Activated CD4-positive, alpha-beta T cell treated with anti-CD3 and anti-CD28 coated beads, Interleukin-2, amount 50 U/mL, for 4 hours (primary cell): ENCODE data around the gene LCN10.
"Not testable (repeated sequence)": the region's sequence is repeated elsewhere in the genome, so short reads cannot be mapped to it uniquely, and the experiment has no call there.

Experiments
- DNase-seq, 2 experiments: peaks; one replicate each; pipeline ENCODE4 v3.0.0-alpha.2; 2020

LCN10 gene

DNA sequence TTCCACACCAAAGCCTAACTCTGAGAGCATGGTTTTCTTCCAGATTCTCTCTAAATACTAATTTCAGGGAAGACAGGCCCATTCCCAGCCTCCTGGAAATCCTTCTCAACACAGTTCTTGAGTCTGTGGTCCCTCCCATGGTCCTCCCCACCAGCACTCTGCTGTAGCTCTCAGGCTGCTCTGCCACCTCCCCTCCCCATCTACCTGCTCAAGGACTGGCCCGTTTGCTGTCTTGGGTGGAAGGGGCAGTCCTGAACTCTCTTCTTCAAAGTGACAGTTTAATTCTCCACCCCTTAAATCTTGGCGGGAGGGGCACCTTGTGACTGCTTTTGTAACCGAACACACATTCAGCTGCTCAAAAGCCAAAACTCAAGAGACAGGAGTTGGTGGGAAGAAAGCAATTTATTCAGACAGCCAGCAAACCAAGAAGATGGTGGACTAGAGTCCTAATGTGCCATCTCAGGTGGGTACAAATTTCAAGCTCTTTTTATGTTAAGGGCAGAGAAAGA, 29.2 kb upstream of the LCN10 start:
- DNase-seq: no peak

DNA sequence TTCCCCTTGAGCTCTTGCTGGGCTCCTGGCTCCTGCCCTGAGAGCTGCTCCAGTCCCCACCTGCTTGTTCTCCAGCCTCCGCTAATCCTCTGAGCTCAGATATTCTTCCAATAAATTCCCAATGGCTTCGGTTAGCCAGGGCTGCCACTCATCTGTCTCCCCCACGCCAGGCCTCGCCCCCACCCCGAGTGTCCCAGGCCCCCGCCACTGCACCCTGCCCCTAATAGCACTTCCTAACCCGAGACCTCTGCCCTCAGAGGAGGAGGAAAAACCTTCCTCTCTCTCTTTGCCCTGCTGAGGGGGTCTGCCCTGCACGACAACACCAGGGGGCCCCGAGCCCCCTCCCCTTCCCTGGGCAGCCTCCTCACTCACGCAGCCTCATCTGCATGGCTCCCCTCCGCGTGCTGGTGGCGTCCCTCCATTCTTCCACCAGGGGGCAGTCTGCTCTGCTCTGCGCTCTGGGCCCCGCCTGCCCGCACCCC, 27.0 kb upstream of the LCN10 start:
- DNase-seq: peak; percentile 41

DNA sequence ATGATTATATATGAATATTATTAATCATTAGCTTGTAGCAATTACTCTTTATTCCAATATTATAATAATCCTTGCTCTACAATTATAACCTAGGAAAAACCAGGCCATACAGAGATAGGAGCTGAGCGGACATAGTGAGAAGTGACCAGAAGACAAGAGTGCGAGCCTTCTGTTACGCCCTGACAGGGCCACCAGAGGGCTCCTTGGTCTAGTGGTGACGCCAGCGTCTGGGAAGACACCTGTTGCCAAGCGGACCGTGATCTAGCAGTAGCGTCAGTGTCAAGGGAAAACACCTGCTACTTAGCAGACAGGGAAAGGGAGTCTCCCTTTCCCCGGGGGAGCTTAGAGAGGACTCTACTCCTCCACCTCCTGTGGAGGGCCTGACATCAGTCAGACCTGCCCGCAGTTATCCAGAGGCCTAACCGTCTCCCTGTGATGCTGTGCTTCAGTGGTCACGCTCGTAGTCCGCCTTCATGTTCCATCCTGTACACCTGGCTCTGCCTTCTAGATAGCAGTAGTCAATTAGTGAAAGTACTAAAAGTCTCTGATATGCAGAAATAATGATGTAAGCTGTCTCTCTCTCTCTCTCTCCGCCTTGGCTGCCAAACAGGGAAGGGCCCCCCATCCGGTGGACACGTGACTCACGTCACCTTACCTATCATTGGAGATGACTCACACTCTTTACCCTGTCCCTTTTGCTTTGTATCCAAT, 23.8 kb upstream of the LCN10 start:
- DNase-seq: peak; percentile 24

DNA sequence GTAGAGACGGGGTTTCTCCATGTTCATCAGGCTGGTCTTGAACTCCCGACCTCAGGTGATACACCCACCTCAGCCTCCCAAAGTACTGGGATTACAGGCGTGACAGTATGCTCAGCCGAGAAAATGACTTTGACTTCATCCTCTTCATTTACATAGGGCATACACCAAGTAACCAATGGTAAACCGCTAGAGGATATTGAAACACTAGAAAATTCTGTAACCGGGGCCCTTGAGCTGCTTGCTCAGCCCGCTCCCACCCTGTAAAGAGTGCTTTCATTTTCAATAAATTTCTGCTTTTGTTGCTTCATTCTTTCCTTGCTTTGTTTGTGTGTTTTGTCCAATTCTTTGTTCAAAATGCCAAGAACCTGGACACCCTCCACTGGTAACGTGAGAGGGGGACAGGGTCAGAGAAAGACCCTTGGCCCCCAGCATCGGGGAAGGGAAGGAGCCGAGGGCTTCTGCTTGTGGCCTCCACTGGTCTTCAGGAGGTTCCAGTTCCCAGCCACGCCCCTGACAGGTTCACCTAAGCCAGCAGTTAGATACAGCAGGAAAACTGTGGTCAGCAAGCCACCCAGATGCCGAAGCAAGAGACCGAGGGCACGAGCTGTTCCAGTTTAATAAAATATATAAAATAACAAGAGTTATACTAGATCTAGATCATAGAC, 23.1 kb upstream of the LCN10 start:
- DNase-seq: not testable (repeated sequence)

DNA sequence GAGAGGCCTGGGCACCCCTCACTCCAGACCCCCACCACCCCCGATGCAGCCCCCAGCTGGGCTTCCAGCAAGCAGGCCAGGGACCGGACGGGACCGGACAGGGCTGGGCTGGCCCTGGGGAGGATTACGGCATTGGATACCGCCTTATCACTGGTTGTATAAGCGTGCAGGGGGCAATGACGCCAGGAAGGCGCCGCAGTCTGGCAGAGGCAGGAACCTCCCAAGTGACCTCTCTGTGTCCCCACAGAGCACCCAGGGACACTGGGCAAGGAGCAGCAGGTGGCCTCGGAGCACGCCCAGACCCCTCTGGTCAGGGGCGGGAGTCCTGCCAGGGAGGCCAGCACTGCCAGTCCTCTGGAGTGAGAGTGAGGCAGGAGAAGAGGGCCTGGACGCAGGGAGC, 22.3 kb upstream of the LCN10 start:
- DNase-seq: no peak

DNA sequence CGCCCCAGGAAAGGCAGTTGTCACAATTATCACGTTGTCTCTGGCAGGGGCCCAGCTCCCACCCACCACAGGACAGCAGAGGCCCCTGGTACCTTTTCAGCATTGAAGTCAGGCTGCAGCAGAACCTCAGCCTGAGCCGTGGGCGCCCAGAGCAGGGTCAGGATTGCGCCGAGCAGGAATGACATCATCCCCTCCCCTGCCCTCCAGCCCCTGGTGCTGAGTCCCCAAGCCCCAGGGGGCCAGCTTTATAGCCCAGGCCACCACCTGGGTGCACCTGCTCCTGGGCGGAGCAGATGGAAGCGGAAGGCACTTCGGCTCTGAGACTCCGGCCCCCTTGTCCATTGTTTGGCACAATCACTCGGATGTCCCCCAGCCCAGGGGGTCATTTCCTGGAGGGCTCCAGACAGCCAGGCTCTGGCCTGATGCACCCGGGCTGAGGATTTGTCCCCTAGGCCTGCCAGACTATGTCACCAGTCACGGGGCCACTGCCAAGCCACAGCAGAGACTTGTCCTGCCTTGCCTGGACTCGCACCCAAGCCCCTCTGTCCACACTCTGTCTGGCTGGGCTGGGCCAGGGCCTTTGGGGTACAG, 21.7 kb upstream of the LCN10 start, which contains the start of gene LCN15:
Gene LCN15 (minus strand): TSS at position 218 of the 591 bp plus-strand sequence. CDS start 30 bp downstream, at position 188.
- no peak for DNase-seq

DNA sequence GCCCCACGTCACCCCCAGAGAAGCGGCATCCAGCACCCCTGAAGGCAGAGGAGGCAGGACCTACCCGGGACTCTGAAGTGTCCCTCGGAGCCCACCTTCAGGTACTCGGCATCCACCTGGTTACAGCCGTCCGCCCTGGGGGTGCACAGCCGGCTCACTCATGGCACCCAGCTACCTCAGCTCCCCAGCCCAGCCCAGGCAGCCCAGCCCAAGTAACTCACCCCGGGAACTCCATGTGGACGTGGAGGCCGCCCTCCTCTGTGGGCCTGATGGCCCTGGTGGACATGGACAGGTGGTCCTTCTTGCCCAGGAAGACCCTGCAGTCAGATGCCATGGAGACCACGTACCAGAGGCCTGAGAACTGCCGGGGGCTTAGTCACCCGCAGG, 20.9 kb upstream of the LCN10 start:
- no peak for DNase-seq

DNA sequence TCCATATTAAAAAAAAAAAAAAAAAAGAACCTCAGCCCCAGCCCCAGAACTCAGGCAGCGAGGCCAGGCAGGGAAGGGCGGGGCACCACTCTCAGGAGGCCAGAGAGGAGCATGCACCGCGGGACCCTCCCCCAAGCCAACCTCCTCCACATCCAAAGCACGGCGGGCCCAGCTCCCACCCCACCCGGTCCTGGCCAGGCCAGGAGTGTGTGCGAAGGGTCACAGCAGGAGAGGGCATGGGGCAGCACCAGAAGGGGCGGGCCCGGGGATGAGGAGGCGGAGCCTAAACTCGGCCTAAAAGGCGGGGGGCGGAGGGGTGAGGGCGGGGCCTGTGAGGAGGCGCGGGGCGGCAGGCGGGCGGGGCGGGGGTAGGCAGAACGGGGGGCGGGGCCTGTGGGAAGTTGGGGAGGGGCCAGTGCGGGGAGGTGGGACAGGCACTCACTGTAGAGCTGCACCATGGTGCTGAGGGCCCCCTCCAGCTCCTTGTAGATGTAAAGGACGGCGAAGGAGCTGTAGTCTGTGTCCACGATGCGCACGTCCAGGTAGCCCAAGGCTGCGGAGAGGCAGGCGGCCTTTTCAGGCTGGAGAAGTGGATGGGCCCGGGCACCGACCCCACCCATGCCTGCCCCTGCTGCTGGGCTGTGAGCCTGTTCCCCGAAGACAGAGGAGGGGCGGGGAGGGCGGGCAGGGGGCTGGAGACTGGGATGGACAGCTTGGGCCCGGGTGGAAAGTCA, 20.3 kb upstream of the LCN10 start:
- DNase-seq: peak; percentile 17 to 22

DNA sequence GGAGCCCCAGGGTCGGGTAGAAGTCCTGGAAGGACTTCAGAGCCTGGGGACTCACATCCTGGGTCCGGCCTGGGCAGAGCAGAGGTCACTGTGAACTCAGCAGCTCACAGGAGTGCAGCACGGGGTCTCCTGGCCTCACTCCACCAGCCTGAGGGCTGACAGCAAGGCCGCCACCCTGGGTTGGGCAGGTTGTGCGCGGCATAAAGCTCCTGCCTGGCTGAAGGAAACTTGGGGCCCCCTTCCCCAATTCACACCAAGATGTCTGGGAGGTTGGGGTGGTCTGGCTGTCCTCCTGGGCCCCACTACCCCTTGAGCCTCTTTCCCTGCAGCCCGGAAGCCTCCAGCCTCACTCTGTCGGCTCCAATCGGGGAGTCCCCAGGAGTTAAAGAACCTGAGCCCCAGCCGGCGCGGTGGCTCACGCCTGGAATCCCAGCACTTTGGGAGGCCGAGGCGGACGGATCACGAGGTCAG, 19.5 kb upstream of the LCN10 start:
- DNase-seq: no peak

DNA sequence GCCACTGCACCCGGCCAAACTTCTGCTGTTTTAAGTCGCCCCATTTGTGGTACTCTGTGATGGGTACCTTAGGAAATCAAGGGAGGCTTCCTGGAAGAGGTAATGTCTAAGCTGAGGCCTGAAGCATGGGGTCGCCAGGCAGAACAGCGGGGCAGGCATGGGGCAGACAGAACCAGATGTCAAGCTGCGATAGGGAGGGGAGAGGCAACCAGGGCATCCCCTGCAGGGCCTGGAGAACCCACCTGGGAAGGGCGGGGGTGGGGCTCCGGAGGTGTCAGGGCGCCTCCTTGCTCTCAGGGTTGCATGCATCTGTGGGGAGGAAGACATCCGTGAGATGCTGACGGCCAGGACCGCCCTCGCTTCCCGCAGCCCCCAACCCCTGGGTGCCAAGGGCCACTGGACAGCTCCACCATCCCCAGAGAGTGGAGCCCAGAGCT, 18.8 kb upstream of the LCN10 start:
- no peak for DNase-seq

DNA sequence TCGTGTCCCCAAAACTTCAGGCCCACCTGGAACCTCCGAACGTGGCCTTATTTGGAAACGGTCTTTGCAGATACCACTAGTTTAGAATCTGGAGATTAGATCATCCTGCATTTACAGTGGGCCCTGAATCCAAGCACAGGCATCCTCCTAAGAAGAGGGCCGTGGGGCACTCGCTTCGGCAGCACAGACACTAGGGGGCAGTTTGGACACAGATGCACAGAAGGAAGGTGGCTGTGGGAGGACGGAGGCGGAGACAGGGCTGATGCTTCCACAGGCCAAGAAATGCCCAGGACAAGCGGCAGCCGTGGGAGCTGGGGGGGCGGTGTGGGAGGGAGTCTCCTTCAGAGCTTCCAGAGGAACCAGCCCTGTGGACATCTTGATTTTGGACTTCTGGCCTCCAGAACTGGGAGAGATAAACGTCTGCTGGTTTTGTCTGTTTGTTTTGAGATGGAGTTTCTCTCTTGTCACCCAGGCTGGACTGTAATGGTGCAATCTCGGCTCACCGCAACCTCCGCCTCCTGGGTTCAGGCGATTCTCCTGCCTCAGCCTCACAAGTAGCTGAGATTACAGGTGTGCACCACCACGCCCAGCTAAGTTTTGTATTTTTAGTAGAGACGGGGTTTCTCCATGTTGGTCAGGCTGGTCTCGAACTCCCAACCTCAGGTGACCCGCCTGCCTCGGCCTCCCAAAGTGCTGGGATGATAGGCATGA, 18.2 kb upstream of the LCN10 start:
- not testable (repeated sequence) for DNase-seq

DNA sequence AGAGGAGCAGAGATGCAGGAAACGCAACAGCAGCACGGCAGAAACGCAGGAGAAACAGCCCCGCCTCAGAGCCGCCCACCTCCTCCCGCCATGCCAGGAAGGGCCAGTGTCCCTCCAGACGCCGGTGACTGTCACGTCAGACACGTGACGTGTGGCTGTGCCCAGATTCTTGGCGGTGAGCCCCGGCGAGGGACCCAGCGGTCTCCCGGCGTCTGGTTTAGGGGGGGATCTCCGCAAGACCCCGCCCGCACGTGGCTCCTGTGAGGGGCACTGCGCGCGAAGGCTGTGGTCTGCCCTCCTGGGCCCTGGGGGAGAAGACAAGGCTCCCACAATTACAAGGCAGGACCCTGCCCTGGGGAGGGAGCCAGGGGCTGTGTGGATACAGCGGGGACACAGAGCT, 17.7 kb upstream of the LCN10 start:
- no peak for DNase-seq

DNA sequence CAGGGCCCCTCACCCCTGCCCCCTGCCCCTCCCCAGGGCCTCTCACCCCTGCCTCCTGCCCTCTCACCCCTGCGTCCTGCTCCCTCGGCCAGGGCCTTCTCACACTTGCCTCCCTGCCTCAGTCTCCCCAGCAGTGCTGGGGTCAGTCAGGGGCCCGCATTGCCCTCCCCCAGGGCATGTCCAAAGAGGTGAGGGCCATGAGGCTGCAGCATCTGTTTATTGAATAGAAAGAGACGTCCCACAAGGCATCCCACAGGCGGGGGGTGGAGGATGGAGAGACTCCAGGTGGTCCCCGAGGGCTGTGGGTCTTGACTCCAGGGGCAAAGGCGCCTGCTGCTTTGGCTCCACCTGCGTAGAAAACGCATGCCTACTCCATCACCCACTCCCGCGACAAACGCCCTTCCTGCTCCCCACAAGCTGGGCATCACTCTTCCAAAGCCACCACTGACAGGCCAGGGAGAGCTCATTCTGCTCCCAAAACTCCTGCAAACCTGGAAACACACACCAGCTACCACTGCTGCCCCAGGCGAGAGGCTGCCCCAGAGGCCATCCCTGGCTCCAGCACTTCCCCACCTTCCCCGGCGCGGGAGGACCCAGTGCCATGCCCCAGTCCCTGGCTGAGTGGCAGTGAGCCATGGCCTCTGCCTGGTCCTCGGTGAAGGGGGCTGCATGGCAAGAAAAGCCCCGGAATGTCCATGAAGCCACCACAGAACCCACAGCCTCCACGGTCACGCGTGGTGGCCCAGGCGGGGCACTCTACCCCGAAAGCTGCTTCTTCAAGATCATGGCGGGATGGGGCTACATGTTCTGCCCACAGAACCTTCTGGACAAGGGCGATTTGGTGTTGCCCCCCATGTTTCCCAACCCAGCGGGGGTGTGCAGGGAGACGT, 16.9 kb upstream of the LCN10 start:
- DNase-seq: no peak

DNA sequence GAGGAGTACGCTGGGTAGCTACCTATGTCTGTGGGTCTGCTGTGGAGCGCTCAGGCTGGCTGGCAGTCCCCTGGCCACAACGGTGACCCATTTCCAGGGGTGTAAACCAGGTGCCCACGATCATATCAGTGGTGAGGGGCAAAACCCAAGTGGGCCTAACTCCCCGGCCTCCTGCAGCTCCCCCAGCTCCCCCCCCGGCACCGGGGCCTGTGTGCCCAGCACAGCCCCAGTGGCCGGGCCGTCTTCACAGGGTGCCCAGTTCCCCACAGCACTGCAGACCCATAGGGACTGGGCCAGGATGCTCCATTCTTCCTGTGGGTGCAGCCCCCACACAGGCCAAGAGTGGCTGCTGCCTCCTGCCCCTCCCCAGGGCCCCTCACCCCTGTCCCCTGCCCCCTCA, 16.3 kb upstream of the LCN10 start:
- no peak for DNase-seq

DNA sequence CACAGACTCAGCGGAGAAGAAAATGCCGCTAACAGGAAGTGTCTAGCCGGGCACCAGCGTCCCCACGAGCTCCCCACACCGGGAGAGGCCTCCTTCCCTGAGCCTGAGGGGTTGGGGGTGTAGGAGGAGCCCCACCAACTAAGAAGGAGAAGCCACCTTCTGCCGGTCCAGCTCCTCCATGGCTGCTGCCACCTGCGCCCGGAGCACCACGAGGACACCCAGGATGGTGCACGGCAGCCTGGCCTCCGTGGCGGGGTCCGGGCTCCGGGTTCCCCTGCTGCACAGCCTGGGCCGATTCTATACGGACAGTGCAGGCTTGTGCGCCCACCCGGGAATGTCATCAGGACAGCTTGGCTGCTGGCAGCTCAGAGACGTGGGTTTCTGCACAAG, 15.0 kb upstream of the LCN10 start:
- no peak for DNase-seq

DNA sequence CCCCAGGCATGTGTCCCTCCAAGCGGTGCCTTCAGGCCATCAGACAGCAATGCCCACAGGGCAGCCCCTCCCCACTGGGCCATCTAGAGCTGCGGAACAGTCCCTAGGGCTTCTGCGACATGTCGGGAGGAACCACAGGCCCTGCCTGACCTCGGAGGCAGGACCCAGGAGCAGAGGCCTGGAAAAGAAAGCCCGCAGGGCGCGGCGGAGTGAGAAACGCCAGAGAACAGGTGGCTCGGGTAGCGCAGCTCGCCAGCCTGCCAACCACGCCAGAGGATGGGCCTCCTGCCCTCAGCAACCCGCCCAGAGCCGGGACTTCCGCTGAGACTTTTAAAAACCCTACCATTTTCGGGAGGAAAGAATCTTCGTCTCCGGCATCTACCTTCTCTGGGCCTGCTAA, 14.6 kb upstream of the LCN10 start:
- no peak for DNase-seq

DNA sequence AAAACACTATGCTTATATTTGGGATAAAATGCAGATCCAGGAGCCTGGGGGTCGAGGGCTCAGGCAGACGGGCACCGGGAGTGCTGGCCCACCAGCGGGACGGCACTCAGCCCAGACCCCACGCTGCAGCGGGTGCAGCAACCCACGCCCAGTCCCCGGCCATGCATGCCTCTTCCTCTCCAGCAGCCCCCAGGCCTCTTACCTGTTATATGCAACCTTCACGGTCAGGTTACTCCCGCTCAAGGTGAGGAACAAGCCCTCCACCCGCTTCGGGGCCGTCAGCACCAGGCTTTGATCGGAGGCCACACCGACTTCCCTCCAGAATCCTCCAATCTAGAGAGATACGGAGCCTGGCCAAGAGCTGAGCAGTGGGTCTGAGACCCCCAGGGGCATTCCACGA, 14.1 kb upstream of the LCN10 start:
- DNase-seq: no peak

DNA sequence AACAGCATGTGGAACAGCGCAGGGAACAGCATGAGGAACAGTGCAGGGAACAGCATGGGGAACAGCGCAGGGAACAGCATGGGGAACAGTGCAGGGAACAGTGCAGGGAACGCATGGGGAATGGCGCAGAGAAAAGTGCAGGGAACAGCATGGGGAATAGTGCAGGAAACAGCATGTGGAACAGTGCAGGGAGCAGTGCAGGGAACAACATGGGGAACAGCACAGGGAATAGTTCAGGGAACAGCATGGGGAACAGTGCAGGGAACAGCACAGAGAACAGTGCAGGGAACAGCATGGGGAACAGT, 13.3 kb upstream of the LCN10 start:
- DNase-seq: no peak

DNA sequence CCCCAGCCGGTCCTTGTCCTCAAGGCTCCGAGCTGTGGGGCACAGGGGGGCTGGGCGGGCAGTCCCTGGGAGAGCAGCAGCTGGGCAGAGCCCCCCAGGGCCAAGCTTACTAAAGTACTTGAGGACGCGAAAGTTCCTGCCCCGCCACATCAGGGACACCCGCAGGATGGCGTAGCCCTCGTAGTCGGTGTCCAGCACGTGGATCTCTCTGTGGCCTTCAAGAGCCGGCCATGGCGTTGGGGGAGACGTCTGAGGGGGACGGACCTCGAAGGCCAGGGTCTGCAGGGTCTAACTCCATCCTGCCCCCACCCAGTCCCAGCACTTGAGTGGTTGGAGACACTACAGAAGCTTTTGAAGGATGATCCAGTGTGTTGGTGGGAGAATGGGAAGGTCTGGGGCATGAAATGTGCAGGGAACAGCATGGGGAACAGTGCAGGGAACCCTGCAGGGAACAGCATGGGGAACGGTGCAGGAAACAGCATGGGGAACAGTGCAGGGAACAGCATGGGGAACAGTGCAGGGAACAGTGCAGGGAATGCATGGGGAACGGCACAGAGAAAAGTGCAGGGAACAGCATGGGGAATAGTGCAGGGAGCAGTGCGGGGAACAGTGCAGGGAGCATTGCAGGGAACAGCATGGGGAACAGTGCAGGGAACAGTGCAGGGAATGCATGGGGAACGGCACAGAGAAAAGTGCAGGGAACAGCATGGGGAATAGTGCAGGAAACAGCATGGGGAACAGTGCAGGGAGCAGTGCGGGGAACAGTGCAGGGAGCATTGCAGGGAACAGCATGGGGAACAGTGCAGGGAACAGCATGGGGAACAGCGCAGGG, 12.8 kb upstream of the LCN10 start:
- not testable (repeated sequence) for DNase-seq

DNA sequence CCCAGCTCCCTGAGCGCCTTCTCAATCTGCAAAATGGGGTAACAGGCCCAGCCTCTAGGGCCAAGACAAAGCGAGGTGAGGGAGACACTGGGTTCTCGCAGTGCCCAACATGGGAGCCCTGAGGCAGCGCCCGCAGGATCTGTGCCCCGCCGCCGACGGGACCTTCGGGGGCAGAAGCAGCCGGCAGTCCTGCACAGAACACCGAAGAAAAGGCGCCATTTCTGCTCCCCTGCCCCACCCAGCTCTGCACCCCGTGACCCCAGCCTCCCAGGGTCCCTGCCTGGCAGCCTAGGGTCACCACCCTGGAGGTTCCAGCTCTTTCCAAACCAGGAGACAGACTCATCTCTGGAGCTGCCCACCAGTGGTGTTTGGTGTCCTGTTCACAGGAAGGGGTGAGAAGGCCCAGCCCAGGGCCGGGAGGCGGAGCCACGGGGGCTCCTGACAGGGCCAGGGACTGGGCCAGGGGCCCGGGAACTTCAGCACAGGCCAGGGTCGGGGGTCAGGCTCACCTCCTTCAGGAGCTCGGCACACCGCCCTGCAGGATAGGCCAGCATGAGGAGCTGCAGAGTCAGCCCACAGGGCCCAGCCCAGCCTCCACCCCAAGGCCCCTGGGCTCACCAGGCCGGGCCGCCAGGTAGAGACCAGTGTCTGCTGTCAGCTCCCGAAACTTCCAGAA, 12.0 kb upstream of the LCN10 start:
- no peak for DNase-seq
